SK-N-MC (cell line): ENCODE measurements around the gene ARHGAP26.

Source experiments
- EZH2 ChIP-seq: fragments of 200-600 bp; sonication (generic); IDR thresholded peaks from one replicate; pipeline ENCODE4 v1.6.1; 2017; ENCODE audit warnings: antibody characterized with exemption
- FOXP2 ChIP-seq: optimal IDR thresholded peaks from 2 replicates; pipeline ENCODE3; 2011; ENCODE audit warnings: mild to moderate bottlenecking, moderate library complexity; ENCODE audit not compliant: insufficient read depth; ENCODE audit errors: extremely low read length, control extremely low read depth
- POLR2AphosphoS5 ChIP-seq: IDR thresholded peaks from 2 replicates; pipeline ENCODE4 v1.6.1; 2012; ENCODE audit warnings: mild to moderate bottlenecking, low read depth, low read length, borderline replicate concordance

DNA sequence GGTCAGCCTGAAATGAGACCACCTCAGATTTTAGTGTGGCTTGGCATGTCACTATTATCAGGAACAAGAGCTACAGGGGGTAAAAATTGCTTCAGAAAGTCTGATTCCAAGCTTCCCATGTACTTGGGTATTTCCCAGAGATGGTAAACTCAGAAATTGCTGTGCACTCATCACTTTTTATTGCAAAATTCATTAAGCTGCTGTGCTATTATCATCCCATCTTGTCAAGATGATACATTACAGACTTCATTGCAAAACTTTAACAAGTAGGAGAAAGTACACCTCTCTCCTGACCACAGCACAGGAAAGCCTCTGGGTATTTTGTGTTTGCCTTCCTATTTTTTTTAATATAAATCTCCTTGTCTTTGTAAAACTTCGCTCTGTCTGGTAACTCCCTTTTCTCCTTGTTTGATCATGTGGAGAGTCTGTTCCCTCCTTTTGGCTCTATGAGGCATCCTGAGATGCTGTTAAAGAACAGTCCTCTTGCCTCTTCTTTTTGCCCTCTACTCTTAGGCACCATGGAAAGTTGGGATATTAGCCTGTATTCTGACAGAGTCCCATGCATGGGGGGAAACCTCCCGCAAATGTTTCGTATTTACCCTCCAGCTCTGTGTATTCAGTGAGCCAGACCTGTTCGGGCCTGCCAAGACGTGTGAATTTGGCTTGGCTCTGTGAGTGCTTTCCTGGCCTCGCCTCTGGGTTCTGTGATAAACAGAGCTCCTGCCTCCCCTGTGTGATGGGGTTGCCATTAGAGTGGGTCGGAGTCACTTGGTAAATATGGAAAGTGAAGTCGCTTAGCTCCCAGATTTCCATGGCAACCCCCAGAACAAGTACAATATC, 372.6 kb downstream of the ARHGAP26 start:
- no peak for TF ChIP-seq EZH2
- TF ChIP-seq POLR2AphosphoS5 = peak; percentile 52; the same call in 1 of the 2 replicates
- TF ChIP-seq FOXP2 = no peak
